Activated T-helper 1 cell treated with Interleukin-2 at 50 U/mL for 16 hours (primary cell): Measurements from ENCODE around the gene RNF126.
"Not testable (repeated sequence)": the region's sequence is repeated elsewhere in the genome, so short reads cannot be mapped to it uniquely, and the experiment has no call there.

ENCODE experiments used
- DNase-seq: peaks from one replicate; pipeline ENCODE4 v3.0.0-alpha.2; 2020; ENCODE audit warnings: low read depth

Gene RNF126

DNA sequence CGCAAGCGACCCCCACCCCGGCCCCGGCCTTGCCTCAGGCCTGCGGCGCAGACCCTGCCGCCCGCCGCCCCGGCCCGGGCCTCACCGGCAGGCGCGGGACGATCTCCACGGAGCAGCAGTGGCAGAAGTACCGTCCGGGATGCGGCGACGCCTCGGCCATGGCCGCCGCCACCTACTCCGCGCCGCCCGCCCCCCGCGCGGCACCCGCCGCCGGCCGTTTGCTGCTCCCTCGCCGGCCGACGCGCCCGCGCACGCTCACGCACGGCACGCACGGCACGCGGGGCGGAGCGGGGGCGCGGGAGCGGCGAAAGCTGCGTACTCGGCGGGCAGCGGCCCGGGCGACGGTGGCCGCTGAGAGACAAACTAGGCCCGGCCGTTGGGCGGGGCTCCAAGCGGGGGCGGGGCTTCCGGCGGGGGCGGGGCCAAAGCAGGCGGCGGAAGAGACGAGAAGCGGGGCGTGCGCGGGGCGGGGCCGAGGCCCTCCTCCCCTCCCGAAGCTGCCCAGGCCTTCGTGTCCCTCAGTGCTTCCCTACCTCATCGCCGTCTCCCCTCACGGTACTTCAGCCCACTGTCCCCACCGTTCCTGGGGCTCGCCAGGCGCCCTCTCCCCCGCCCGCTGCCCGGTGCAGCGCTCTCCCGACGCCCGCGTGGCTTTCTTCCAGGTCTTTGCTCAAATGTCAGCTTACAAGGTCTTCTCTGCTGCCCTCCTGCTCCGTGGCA, at the start of gene RNF126:
RNF126 (minus strand) TSS at position 253 of the 720 bp plus-strand sequence; CDS start at position 160, 93 bp downstream.
- peak; percentile 94 for DNase-seq

DNA sequence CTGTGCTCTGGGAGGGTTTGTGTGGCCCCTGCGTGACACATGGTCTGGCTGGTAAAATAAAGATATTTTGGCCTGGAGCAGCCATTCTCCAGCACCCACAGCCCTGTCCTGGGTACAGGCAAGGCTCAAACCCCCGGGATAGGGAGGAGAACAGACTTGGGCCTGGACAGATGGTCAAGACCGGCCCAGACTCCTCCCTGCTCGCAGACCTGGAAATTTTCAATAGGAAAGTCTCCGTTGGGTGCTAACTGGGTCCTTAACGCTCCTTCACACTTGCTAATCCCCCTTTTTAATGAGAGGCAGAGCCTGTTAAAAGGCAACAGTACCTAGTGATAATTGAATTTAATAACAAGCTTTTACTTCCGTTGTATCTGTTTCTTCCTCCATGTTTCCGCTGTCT, 48.2 kb upstream of the RNF126 start:
- DNase-seq, result no peak

DNA sequence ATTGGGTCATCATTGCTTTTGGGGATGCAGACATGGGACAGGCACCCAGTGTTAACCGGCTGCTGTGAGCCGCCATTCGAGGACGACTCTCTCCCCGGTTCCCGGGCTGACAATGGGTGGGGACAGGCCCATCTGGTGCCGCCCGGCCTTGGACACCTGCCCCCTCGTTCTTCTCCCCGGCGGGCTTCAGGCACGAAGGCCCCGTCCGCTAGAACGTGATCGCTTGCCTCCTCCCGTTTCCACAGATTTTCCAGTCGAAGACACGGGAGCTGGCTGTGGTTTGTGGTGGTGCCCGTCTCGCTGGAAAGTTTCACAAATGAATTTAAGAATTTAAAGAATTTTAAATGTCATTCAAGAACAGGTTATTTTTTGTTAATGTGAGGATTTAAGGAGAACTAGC, 47.8 kb upstream of the RNF126 start:
- no peak for DNase-seq

DNA sequence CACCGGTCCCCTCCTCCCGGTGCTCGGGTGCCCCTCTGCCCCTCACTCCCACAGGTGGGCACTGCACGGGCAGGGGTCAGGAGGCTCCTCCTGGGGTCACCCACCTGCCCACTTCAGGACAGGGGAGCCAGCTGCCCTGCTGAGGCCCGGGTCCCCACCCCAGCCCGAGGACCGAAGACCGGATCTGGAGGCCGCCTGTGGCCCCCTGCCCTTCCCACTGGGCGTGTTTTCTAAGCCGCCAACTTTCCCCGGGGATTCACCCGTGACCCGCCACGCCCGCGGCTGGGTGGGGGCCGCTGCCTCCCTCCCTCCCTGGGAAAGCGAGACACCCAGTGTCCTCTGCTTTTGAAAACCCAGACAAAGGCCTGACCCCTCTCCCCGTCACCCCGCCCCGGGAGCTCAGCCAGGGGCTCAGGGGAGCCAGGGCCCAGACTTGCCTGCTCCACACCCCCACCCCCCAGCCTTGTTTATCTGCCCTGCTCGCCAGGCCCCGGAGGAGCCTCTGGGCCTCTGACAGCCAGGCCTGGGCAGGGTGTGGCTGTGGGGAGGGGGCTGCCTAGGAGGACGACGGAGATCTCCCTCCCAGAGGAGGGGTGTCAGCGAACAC, 47.1 kb upstream of the RNF126 start:
- no peak for DNase-seq

DNA sequence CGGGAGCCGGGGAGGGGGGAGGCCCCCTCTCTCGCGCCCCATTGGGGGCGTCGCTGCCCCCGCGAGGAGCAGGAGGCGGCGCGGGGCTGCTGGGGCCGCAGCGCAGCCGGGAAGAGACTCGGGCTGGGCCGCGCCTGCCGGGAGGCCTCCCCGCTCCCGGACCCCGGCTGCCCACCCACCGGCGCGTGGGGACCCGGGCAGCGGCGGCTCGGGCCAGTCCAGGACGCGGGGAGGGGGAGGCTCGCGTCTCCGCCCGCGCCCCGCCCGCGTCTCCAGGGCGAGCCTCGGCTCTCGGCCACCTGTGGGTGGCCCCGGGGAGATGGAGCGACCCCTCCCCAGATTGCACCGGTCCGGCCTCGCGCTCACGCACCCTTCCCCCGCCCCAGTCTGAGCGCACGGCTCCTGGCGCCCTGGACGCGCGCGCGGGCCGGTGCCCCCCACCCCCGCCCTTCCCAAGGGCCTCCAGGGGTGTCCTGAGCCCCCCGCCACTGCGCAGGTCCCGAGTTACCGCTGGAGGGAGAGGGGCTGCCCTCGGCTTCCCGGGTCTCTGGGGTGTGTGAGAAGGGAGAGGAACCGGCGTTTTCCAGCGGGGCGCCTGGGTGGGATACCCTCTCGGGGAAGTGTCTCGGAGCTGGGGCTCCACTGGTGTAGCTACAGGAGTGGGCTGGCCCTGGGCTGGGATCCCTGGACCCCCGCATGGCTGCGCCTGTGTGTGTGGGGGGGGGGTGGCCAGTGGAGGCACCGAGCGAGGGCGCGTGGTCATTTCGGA, 46.4 kb upstream of the RNF126 start:
- no peak for DNase-seq

DNA sequence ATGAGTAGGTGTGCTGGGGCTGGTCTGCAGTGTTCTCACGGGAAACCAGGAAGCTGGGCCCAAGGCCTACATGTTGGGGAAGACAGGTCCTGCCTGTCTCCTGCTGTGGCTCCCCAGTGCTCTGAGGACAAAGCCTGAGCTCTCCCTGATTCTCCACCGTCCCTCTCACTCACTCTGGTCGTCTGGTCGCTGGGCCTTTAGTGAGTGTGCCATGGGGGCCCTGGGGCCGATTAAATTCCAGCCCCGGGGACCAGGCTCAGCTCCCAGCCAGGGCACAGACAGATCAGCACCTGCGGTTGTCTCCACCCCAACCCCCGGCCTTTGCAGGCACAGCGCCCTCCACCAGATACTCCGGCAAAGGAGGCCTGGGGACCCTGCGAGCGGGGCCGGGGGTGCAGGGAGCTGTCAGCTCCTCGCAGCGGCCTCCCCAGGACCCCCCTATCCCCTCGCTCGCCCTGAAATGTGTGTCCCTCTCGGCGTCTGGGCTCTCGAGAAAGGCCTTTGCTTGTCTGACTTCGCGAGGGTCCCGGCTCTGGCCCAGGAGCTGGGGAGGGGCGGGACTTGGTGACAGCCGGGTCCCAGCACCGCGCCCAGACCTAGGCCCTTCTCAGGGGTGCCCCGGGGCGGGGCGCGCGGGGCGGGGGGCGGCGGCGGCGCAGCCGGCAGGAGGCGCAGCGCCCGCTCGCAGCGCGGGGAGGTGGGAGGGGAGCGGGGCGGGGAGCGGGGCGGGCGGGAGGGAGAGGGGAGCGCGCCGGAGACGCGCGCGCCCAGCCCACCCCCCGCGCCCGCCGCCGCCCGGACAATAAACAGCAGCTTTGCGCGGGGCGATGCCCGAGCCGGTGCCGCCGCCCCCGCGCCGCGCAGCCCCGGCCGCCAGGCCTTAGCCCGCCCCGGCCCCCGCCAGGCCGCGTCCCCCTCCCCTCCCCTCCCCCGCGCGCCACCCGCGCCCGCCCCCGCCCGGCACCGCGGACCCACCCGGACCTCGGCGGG, 45.4 kb upstream of the RNF126 start, which contains the start of gene PALM:
PALM (plus strand) TSS at position 782 of the 990 bp plus-strand sequence. CDS start 212 bp downstream, outside the sequence.
- no peak for DNase-seq

DNA sequence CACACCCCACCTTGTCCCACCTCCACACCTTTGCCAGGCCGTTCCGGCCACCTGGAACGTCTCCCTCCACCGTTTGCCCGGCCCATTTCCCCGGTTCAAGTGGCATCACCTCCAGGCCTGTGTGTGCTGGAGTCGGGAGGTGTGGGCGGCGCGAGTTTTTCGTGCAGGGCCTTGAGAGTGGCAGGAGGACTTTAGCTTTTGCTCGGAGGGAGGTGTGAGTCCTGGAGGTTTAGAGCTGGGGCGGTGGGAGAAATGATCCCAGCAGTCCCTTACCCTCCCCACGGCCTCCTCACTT, 41.4 kb upstream of the RNF126 start:
- no peak for DNase-seq

DNA sequence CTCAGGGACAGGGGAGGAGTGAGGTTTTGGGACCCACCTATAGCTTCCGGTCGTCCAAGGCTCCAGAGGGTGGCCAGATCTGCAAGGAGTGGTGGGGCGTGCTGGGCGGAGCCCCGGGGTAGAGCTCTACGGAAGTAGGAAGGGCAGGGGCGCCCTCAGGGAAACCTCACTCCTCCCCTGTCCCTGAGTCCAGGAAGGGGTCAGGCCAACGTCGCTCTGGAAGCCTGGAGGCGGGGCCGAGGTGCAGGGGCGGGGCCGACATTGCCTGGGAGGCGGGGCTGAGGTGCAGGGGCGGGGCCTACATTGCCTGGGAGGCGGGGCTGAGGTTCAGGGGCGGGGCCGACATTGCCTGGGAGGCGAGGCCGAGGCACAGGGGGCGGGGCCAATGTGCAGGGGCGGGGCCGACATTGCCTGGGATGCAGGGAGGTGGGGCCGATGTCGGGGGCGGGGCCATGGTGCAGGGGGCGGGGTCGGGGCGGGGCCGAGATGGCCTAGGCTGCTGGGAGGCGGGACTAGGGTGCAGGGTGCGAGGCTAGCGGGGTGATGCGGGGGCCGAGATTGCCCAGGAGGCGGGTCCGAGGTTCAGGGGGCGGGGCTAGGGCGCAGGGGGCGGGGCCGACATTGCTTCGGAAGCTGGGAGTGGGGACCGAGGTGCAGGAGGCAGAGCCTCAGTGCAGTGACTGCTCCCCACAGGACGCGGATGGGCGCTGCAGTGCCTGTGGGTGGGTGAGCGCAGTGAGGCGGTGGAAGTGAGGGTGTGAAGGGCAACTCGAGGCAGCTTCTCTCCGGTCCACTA, 40.8 kb upstream of the RNF126 start:
- DNase-seq, result peak; percentile 35

DNA sequence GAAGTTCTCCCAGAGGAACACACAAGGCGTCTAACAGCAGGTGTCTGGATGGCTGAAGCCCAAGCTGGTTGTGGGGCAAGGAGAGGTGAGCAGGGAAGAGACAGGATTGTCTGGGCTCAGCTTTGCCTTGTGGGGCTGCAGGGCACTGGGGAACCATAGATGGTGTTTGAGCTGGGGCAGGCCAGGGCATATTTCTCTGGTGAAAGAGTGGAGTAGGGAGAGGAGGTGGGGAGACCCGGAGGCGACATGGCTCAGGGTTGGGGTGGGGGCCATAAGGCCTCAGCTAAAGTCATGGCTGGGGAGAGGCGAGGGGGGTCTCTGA, 40.3 kb upstream of the RNF126 start:
- no peak for DNase-seq

DNA sequence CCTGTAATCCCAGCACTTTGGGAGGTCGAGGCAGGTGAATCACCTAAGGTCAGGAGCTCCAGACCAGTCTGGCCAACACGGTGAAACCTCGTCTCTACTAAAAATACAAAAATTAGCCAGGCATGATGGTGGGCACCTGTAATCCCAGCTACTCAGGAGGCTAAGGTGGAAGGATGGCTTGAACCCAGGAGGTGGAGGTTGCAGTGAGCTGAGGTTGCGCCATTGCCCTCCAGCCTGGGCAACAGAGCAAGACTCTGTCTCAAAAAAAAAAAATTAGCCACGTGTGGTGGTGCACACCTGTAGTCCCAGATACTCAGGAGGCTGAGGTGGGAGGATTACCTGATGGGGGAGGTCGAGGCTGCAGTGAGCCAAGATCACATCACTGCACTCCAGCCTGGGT, 39.8 kb upstream of the RNF126 start:
- not testable (repeated sequence) for DNase-seq

DNA sequence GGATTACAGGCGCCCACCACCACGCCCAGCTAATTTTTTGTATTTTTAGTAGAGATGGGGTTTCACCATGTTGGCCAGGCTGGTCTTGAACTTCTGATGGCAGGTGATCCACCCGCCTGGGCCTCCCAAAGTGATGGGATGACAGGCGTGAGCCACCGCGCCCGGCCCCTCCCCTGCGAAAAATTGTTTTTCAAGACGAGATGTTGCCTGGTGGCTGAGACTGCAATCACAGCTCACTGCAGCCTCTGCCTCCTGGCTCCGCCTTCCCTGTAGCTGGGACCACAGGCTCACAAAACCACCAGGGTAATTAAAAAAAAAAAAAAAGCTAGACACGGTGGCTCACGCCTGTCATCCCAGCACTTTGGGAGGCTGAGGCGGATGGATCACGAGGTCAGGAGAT, 36.9 kb upstream of the RNF126 start:
- not testable (repeated sequence) for DNase-seq

DNA sequence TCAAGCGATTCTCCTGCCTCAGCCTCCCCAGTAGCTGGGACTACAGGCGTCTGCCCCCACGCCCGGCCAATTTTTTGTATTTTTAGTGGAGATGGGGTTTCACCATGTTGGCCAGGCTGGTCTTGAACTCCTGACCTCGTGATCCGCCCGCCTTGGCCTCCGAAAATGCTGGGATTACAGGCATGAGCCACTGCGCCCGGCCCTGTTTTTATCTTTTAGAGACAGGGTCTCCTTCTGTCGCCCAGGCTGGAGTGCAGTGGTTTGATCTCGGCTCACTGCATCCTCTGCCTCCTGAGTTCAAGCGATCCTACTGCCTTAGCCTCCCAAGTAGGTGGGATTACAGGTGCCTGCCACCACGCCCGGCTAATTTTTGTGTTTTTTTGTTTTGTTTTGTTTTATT, 35.5 kb upstream of the RNF126 start:
- not testable (repeated sequence) for DNase-seq

DNA sequence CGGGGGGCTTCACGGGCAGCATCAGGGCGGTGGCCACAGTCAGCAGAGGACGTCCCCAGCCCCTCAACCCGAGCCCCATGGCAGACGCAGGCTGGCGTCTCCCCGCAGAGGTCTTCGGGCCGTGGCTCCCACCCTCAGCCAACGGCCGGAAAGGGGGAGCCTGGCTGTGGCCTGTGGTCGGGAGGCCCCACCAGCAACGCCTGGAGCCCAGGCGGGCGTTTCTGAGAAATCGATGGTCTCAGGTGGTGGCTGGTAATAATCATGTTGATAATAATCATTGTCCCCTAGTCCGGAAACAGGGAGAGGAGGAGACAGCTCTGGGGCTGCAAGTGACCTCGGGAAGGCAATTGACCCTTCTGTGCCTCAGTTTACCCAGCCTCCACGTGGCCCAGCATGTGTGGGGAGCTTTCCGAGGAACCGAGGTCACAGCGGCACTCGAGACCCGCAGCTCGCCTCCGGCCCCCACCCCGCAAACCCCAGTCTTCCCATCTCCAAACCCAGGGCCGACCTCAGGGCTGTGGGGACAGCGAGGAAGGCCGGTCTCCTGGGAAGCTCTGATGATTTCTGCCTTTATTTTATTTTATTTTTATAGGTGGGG, 32.4 kb upstream of the RNF126 start, which contains the start of gene PRSS57:
PRSS57 (minus strand) TSS at position 101 of the 598 bp plus-strand sequence; CDS start at position 79, 22 bp downstream.
- DNase-seq, result no peak

DNA sequence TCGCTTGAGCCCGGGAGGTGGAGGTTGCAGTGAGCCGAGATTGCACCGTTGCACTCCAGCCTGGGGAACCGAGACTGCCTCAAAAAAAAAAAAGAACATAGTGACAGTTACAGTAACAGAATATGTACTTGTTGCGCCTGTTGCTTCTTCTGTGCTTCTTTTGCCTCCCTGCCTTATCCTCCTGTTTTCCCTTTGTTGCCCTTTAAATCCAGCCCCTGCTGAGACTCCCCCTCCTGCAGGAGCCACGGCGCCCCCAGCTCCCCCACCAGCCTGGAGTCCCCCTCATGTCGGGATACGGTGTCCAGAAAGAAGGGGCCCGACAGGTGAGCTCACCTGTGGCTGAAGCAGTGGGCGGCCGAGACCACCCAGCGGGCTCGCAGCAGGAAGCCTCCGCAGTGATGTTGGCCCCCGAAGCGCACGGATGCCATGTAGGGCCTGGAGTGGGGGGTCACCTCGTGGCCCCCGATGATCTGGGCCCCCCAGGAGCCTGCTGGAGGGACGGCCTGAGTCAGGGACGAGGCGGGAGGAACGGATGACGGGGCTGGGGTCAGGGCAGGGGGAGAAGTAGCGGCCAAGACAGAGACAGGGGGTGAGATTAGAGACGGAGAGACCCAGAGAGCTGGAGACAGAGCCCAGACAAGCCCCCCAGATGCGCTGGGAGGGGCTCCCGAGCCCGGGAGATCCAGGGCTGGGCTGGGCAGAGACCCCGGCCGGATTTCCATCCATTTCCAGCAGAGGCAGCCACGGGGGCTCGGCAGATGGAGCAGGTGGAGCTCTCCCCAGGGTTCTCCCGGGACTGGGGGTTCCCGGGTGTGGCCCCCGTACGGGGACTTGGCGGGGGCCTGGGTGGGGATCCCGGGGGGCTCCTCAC, 31.7 kb upstream of the RNF126 start:
- DNase-seq, result no peak

DNA sequence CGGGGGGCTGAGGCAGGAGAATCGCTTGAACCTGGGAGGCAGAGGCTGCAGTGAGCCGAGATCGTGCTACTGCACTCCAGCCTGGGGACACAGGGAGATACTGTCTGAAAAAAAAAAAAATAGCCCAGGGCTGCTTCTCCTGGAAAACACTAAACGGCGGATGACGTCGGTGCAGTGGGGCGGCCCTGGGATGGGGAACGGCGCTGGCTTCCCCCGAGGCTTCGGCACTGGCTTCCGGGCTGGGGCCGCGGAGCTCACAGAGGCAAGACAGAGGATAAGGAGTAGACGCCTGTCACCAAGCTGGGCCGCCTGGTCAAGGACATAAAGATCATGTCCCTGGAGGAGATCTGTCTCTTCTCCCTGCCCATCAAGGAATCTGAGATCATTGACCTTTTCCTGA, 27.2 kb upstream of the RNF126 start:
- DNase-seq, result no peak

DNA sequence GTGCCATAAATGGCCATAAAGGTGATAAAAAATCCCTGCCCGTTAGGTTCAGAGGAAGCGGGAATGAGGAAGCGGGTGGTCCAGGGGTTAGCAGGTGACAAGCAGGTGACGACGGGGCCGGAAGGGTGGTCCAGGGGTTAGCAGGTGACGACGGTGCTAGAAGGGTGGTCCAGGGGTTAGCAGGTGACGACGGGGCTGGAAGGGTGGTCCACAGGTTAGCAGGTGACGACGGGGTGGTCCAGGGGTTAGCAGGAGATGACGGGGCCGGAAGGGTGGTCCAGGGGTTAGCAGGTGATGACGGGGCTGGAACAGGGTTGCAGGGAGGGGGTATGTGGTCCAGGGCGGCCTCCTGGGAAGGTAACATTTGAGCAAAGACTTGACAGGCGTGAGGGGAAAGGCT, 26.0 kb upstream of the RNF126 start:
- no peak for DNase-seq

DNA sequence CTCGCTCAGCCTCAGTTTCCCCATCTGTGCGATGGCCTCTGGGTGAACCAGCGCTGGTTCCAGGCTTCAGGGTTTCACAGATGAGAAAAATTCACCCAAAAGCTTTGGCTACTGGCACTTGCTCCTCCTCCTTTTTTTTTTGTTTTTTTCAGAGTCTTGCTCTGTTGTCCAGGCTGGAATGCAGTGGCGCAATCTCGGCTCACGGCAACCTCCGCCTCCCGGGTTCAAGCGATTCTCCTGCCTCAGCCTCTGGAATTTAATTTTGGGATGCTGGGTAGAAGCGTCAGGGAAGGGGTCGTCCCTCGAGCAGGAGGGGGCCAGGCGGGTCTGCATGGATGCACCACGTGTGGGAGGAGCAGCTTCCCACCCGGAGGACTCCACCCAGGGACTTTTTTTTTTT, 25.2 kb upstream of the RNF126 start:
- DNase-seq, result no peak

DNA sequence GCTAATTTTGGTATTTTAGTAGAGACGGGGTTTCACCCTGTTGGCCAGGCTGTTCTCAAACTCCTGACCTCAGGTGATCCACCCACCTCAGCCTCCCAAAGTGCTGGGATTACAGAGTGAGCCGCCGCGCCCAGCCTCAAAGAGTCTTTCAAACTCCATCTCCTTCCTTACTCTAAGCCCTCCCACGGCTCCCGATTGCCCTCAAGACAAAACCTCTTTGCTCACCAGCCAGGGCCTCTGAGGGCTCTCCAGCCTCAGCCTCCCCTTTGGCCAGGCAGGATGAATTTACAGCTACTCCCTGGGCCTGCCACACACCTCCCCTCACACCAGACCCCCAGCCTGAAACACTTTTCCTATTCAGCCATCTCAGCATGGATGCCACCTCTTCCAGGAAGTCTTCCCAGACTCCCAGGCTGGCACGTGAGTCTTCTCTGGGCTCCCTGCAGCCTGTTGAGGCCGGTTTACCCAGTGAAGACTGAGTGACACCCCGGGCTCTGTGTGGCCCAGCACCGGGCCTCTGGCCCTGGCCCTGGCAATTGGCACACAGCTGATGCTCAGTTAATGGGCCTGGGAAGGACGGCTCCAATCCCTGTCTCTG, 24.7 kb upstream of the RNF126 start:
- DNase-seq, result no peak

DNA sequence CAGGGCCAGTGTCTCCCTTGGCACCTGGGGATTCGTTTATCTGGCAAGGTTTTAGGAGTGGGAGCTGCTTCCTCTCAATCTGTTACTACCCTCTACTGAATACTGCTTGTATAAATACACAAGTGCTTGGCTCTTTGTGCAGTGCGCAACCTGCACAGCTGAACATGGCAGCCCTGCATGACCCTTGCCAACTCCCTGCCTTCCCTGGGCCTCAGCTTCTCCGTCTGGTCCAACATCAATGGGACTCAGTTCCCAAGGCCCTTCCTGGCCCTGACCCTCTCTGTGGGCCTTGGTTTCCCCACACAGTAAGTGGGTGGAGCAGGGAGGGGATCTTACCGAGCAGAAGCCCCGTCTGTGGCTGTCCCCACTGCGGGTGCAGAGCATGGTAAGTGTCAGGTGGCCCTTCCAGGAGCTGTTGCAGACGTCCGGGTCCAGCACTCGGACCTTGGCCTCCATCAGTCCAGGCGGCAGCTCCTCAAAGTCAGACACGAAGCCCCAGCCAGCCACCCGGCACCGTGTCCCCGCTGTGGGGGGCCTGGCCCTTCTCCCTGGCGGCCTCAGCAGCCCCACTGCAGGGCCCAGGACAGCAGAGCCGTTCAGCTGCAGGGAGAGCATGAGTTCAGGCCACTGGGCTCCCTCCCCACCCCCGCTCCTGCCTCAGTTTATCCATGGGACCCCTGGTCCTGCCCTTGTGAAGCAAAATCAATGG, 23.7 kb upstream of the RNF126 start:
- DNase-seq, result no peak
